HepG2 (cell line): ENCODE data around the gene CACNA2D1. TPM values are rescaled to one million over a fixed set of nuclear protein-coding genes. Genes with fewer than 3 reads are reported as not detected.

Source experiments
- ATAC-seq: fragments of 200-7000 bp; cut with Tn5 transposase; 3 replicates; pipeline ENCODE4 v1.9.1; 2020; ENCODE audit warnings: mild to moderate bottlenecking, moderate library complexity
- BruUV-seq: library from RNA; stranded (reverse); fragments of 400-500 nt; replicated peaks from 2 replicates; lab custom pipeline; 2021; lab: Mats Ljungman, UMichigan
- CTCF ChIA-PET: fragments of 300-600 bp; formaldehyde crosslinking; extraction: SDS; loops from one replicate; lab custom pipeline; 2021; ENCODE audit warnings: low total read pairs, inconsistent platforms, low intra/inter-chr PET ratio; lab: Yijun Ruan, JAX
- POLR2A ChIA-PET: fragments of 350-600 bp; sonication (Branson Sonifier 250); formaldehyde crosslinking; loops from one replicate; lab custom pipeline; 2020; ENCODE audit warnings: antibody characterized with exemption, inconsistent platforms; lab: Yijun Ruan, JAX
- DNase-seq: peaks from one replicate; pipeline ENCODE4 v3.0.0-alpha.2; 2015; ENCODE audit warnings: low spot score
- FAIRE-seq: peaks from 3 replicates; lab custom pipeline; 2011; peaks lifted over from hg19 to GRCh38; lab: Jason Lieb, UNC
- H2AFZ ChIP-seq: one replicate; pipeline ENCODE4 v1.6.1; 2011; ENCODE audit warnings: low read length, inconsistent platforms
- H3K27ac ChIP-seq: fragments of 300-600 bp; 3 replicates; pipeline ENCODE4 v1.8.0; 2011; ENCODE audit warnings: mixed run types, mild to moderate bottlenecking, mixed read lengths, low read length, inconsistent platforms; ENCODE audit not compliant: insufficient read depth; ENCODE audit errors: extremely low read length
- H3K27me3 ChIP-seq, 2 experiments: fragments of 200-600 bp in 1 of 2; 2 replicates in 1 of 2; 3 replicates in 1 of 2; pipeline versions ENCODE4 v1.6.0 to v1.8.0; 2011; ENCODE audit warnings: low read length in 2 of 2, mild to moderate bottlenecking in 2 of 2, moderate library complexity in 2 of 2, inconsistent platforms in 1 of 2; ENCODE audit not compliant: insufficient read depth in 2 of 2, control insufficient read depth in 1 of 2
- H3K36me3 ChIP-seq, 2 experiments: fragments of 200-600 bp in 1 of 2; replicated peaks in 1 of 2; 2 replicates in 1 of 2; 3 replicates in 1 of 2; pipeline versions ENCODE4 v1.5.1 to v1.8.0; 2011; ENCODE audit warnings: low read length in 2 of 2, inconsistent platforms in 1 of 2; ENCODE audit not compliant: insufficient read depth in 2 of 2, control insufficient read depth in 1 of 2
- H3K4me1 ChIP-seq: 2 replicates; pipeline ENCODE4 v1.5.1; 2012; ENCODE audit warnings: low read length, inconsistent platforms; ENCODE audit not compliant: insufficient read depth
- H3K4me2 ChIP-seq: 2 replicates; pipeline ENCODE4 v1.6.0; 2011; ENCODE audit warnings: low read depth, low read length, inconsistent platforms
- H3K4me3 ChIP-seq, 3 experiments: fragments of 200-600 bp in 1 of 3; sonication (generic), shearing (Covaris generic) in 1 of 3; replicated peaks in 1 of 3; 2 replicates each; pipeline ENCODE4 v1.5.1; 2011 to 2016; ENCODE audit warnings: low read length in 3 of 3, inconsistent platforms in 2 of 3, low read depth in 2 of 3, mild to moderate bottlenecking in 2 of 3, control low read depth in 1 of 3, mixed read lengths in 1 of 3; ENCODE audit not compliant: insufficient read depth in 1 of 3
- H3K79me2 ChIP-seq: one replicate; pipeline ENCODE4 v1.6.1; 2011; ENCODE audit warnings: low read length, inconsistent platforms; ENCODE audit not compliant: insufficient read depth
- H3K9ac ChIP-seq: 2 replicates; pipeline ENCODE4 v1.6.0; 2011; ENCODE audit warnings: mild to moderate bottlenecking, low read depth, low read length, inconsistent platforms; ENCODE audit not compliant: insufficient read depth
- H3K9me3 ChIP-seq: 2 replicates; pipeline ENCODE4 v1.5.1; 2012; ENCODE audit warnings: mild to moderate bottlenecking, low read length
- H4K20me1 ChIP-seq: 2 replicates; pipeline ENCODE4 v1.6.0; 2011; ENCODE audit warnings: inconsistent platforms, mild to moderate bottlenecking, low read length, moderate library complexity; ENCODE audit not compliant: insufficient read depth
- ADNP ChIP-seq: sonication (generic); formaldehyde crosslinking; IDR thresholded peaks from 2 replicates; pipeline ENCODE4 v1.4.0; 2020; ENCODE audit warnings: missing genetic modification reagents
- FOXO4 ChIP-seq: sonication (generic); formaldehyde crosslinking; conservative IDR thresholded peaks from 2 replicates; pipeline ENCODE4 v1.8.1; 2023; ENCODE audit warnings: missing genetic modification reagents
- FOXP4 ChIP-seq: sonication (generic); formaldehyde crosslinking; IDR thresholded peaks from 2 replicates; pipeline ENCODE4 v1.4.0; 2020; ENCODE audit warnings: missing genetic modification reagents
- GMEB1 ChIP-seq: sonication (generic); formaldehyde crosslinking; IDR thresholded peaks from 2 replicates; pipeline ENCODE4 v1.5.1; 2020; ENCODE audit warnings: missing genetic modification reagents, mild to moderate bottlenecking, borderline replicate concordance
- HES4 ChIP-seq: sonication (generic); formaldehyde crosslinking; IDR thresholded peaks from 2 replicates; pipeline ENCODE4 v1.9.0; 2021; ENCODE audit warnings: mild to moderate bottlenecking, missing genetic modification reagents, borderline replicate concordance
- RFXANK ChIP-seq: IDR thresholded peaks from 2 replicates; pipeline ENCODE4 v1.6.1; 2016
- ZBED4 ChIP-seq: sonication (generic); formaldehyde crosslinking; IDR thresholded peaks from 2 replicates; pipeline ENCODE4 v1.4.0; 2020; ENCODE audit warnings: missing genetic modification reagents, borderline replicate concordance
- ZNF7 ChIP-seq: IDR thresholded peaks from 2 replicates; pipeline ENCODE4 v1.6.1; 2016; ENCODE audit warnings: missing biosample characterization, missing genetic modification reagents
- ZNF703 ChIP-seq: sonication (generic); formaldehyde crosslinking; IDR thresholded peaks from 2 replicates; pipeline ENCODE4 v1.5.1; 2020; ENCODE audit warnings: missing genetic modification reagents, mild to moderate bottlenecking, moderate library complexity, borderline replicate concordance
- ZNF883 ChIP-seq: sonication (generic); formaldehyde crosslinking; IDR thresholded peaks from 2 replicates; pipeline ENCODE4 v1.5.1; 2020; ENCODE audit warnings: mild to moderate bottlenecking, missing genetic modification reagents; ENCODE audit errors: not compliant biosample characterization
- WGBS: methylation state at CpG from one replicate; pipeline ENCODE4 v1.1.6; 2017; ENCODE audit warnings: low lambda C conversion rate; 5-methylcytosine and 5-hydroxymethylcytosine counted together
- in situ Hi-C: cut with HindIII; loops from 2 replicates; pipeline ENCODE4 v1.10.0; 2017; ENCODE audit warnings: low pct_unique_long_range_greater_than_20kb; ENCODE audit not compliant: extremely low pct_ligation_motif_present
- intact Hi-C: fragments of 100-400 bp; cut with micrococcal nuclease; formaldehyde crosslinking; loops from one replicate; pipeline ENCODE4 v1.10.0; 2022; ENCODE audit not compliant: unreplicated experiment
- polyA plus RNA-seq, 8 experiments: library from polyadenylated mRNA; depleted of rRNA in 3 of 8; stranded (reverse) in 7 of 8; unstranded in 1 of 8; fragments of >200 nt; fragmentation: Illumina TruSeq in 4 of 8; extraction: Trizol in 4 of 8; gene quantifications; 2 replicates each; pipeline versions ENCODE4 v1.2.1 to v1.2.3, GENCODE V29; 2011 to 2016; ENCODE audit warnings: low read depth in 4 of 8, missing spikeins in 1 of 8, mixed read lengths in 1 of 8; ENCODE audit not compliant: insufficient read depth in 1 of 8
- total RNA-seq, 5 experiments: library from RNA; depleted of rRNA; stranded (reverse); fragments of >200 nt; fragmentation: Illumina TruSeq; extraction: Trizol; gene quantifications; 2 replicates each; pipeline ENCODE4 v1.2.3, GENCODE V29; 2016; ENCODE audit warnings: low read depth in 1 of 5

The CACNA2D1 gene
- total and polyA plus RNA-seq, 2 of the 13 experiments (the other 11 are each of a cell fraction or from before 2014, with no cell fraction given): not detected

- no peak overlapping the region for H3K27ac ChIP-seq
- intact Hi-C loops: no loop called here
- no peaks in the 10 kb centered on the region for H3K27me3 ChIP-seq
- H3K9ac ChIP-seq: no peak overlapping the region
- WGBS: 2% methylated on average over 2 of the region's 2 CpGs
- H3K79me2 ChIP-seq: no peaks in the 10 kb centered on the region
- TF ChIP-seq FOXO4 (CRISPR knock-in tag) (no peak), RFXANK (CRISPR knock-in tag) (no peak), ZNF703 (CRISPR knock-in tag) (no peak), HES4 (CRISPR knock-in tag) (no peak), FOXP4 (CRISPR knock-in tag) (no peak), ZNF883 (CRISPR knock-in tag) (no peak), GMEB1 (no peak), ZBED4 (CRISPR knock-in tag) (no peak), ADNP (CRISPR knock-in tag) (no peak), ZNF7 (CRISPR knock-in tag) (no peak)
- TF ChIP-seq, all 625 proteins: peak for 0
- ChIA-PET POLR2A (no interaction called here), CTCF (no interaction called here)
- ATAC-seq: no peak
- DNase-seq: no peak
- H3K9me3 ChIP-seq: no peaks in the 10 kb centered on the region
- no peaks in the 10 kb centered on the region for H4K20me1 ChIP-seq
- no TSS peak for BruUV-seq
- H3K4me3 ChIP-seq: no peak overlapping the region
- H3K4me1 ChIP-seq: no peaks in the 10 kb centered on the region
- no peaks in the 10 kb centered on the region for H3K36me3 ChIP-seq
- H2AFZ ChIP-seq: no peak overlapping the region
- in situ Hi-C loops: no loop called here
- no peak for FAIRE-seq
- no peak overlapping the region for H3K4me2 ChIP-seq
These were observed 519.1 kb downstream of the CACNA2D1 start for GRCh38 chr7:81924494-81924893.
